Nephron progenitor cell (in vitro differentiated cells): ENCODE data around the gene JAG1.
A peak's percentile ranks its signal among the peaks of the same experiment; 100 is the strongest.

Source experiments
- DNase-seq: peaks from one replicate; pipeline ENCODE4 v3.0.0; 2021
- H3K27ac Mint-ChIP-seq: 2 replicates; pipeline ENCODE4 v1.8.0; 2021; ENCODE audit warnings: mild to moderate bottlenecking, moderate library complexity, mixed read lengths
- H3K27me3 Mint-ChIP-seq: 2 replicates; pipeline ENCODE4 v1.8.0; 2021; ENCODE audit warnings: mild to moderate bottlenecking, low read depth, mixed read lengths; ENCODE audit not compliant: poor library complexity
- H3K36me3 Mint-ChIP-seq: 2 replicates; pipeline ENCODE4 v1.8.0; 2021; ENCODE audit warnings: low read depth, mixed read lengths
- H3K4me1 Mint-ChIP-seq: 2 replicates; pipeline ENCODE4 v1.8.0; 2021; ENCODE audit warnings: mixed read lengths
- H3K4me3 Mint-ChIP-seq: 2 replicates; pipeline ENCODE4 v1.8.0; 2021; ENCODE audit warnings: mild to moderate bottlenecking, moderate library complexity, mixed read lengths
- H3K9me3 Mint-ChIP-seq: 2 replicates; pipeline ENCODE4 v1.8.0; 2021; ENCODE audit warnings: mild to moderate bottlenecking, moderate library complexity, mixed read lengths
- TF ChIP-seq, protein P1 (sequence below): fragments of 200-600 bp; sonication (generic); IDR thresholded peaks from 2 replicates; pipeline ENCODE4 v1.5.0; 2021; ENCODE audit warnings: antibody characterized with exemption

The JAG1 gene

DNA sequence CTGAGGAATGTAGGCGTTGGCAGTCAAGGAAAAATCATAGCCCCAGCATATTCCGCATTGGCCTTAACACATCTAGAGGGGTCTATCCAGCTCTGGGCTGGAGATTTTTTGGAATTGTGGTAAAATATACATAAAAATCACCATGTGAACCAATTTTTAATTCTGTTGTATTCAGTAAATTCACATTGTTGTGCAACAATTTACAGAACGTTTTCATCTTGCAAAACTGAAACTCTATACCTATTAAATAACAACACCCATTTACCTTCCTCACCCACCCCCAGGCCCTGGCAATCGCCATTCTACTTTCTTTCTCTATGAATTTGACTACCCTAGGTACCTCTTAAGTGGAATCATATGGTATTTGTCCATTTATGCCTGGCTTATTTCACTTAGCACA lies 6.8 kb upstream of the JAG1 start:
- TF ChIP-seq, protein P1, sequence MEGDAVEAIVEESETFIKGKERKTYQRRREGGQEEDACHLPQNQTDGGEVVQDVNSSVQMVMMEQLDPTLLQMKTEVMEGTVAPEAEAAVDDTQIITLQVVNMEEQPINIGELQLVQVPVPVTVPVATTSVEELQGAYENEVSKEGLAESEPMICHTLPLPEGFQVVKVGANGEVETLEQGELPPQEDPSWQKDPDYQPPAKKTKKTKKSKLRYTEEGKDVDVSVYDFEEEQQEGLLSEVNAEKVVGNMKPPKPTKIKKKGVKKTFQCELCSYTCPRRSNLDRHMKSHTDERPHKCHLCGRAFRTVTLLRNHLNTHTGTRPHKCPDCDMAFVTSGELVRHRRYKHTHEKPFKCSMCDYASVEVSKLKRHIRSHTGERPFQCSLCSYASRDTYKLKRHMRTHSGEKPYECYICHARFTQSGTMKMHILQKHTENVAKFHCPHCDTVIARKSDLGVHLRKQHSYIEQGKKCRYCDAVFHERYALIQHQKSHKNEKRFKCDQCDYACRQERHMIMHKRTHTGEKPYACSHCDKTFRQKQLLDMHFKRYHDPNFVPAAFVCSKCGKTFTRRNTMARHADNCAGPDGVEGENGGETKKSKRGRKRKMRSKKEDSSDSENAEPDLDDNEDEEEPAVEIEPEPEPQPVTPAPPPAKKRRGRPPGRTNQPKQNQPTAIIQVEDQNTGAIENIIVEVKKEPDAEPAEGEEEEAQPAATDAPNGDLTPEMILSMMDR: no peak
- Mint-ChIP-seq H3K27me3 (peaks cover 4% of the 10 kb centered on the region), H3K4me3 (no peak overlapping the region), H3K4me1 (peaks cover 37% of the 10 kb centered on the region), H3K36me3 (no peaks in the 10 kb centered on the region), H3K9me3 (peaks cover 12% of the 10 kb centered on the region), H3K27ac (no peak overlapping the region)
- no peak for DNase-seq

DNA sequence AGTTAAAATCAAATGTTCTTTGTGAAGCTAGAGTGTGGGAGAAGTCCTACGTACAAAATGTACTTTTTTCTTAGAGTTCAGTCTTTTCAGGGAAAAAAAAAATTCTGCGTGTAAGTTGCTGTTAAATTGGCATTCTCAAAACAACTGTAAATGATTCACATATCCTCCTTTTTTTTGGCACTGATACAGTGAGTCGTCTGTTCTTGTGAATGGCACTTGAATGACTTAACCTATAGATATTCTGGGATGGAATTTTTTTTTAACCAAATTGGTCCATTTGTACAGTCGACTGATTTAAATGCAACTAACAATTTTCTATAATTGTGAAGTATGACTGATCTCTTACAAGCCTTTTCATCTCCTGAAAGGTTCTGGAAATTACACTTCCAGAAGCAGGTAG lies 5.5 kb upstream of the JAG1 start:
- no peaks in the 10 kb centered on the region for H3K36me3 Mint-ChIP-seq
- no peak overlapping the region for H3K27ac Mint-ChIP-seq
- no peak overlapping the region for H3K4me3 Mint-ChIP-seq
- H3K9me3 Mint-ChIP-seq: peaks cover 12% of the 10 kb centered on the region
- peaks cover 45% of the 10 kb centered on the region for H3K4me1 Mint-ChIP-seq
- H3K27me3 Mint-ChIP-seq: peaks cover 4% of the 10 kb centered on the region
- TF ChIP-seq, protein P1: no peak
- DNase-seq: no peak

DNA sequence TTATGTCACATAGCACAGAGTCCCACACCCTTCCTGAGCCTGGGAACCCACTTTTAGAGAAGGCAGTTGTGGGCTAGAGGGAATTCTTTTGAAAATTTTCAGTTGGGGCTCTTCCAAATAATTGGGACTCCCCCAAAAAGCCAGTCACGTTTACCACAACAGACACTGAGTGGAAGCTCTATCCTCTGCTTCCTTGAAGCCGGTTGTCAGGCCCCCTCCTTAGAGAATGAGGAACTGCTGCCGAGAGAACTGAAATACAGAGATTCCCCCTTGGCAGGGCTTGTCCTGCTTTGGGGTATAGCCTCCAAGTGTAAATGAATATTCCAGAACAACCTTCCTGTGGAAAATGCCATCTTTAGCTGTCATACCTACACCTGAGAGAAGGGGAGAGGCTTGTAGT lies 2.7 kb upstream of the JAG1 start:
- H3K27me3 Mint-ChIP-seq: peaks cover 4% of the 10 kb centered on the region
- H3K9me3 Mint-ChIP-seq: peaks cover 9% of the 10 kb centered on the region
- TF ChIP-seq, protein P1: no peak
- DNase-seq: no peak
- no peaks in the 10 kb centered on the region for H3K36me3 Mint-ChIP-seq
- peaks cover 37% of the 10 kb centered on the region for H3K4me1 Mint-ChIP-seq
- H3K4me3 Mint-ChIP-seq: no peak overlapping the region
- no peak overlapping the region for H3K27ac Mint-ChIP-seq

DNA sequence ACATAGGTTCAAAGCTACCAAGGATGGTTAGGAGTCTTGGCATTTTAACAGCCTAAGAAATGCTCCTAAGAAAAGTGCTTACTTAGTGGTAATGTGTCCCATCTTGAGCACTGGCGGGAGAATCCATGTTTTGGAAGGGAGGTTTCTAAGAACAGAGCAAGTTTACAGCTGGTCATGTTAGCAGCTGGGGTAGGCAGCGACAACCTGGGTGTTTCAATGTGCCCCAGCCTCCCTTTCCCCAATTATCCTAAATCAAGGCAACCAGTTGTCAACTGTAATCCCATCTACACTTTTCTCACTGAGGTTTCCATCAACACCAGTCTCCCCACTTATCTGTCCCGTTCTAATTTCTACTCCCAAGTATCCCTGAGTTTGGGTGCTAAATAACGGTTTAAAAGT lies 1.6 kb upstream of the JAG1 start:
- no peak overlapping the region for H3K27ac Mint-ChIP-seq
- TF ChIP-seq, protein P1: no peak
- peak overlapping the region; percentile 83 for H3K4me3 Mint-ChIP-seq
- no peak for DNase-seq
- H3K4me1 Mint-ChIP-seq: peaks cover 44% of the 10 kb centered on the region
- H3K27me3 Mint-ChIP-seq: peaks cover 4% of the 10 kb centered on the region
- H3K36me3 Mint-ChIP-seq: no peaks in the 10 kb centered on the region
- H3K9me3 Mint-ChIP-seq: peaks cover 4% of the 10 kb centered on the region

DNA sequence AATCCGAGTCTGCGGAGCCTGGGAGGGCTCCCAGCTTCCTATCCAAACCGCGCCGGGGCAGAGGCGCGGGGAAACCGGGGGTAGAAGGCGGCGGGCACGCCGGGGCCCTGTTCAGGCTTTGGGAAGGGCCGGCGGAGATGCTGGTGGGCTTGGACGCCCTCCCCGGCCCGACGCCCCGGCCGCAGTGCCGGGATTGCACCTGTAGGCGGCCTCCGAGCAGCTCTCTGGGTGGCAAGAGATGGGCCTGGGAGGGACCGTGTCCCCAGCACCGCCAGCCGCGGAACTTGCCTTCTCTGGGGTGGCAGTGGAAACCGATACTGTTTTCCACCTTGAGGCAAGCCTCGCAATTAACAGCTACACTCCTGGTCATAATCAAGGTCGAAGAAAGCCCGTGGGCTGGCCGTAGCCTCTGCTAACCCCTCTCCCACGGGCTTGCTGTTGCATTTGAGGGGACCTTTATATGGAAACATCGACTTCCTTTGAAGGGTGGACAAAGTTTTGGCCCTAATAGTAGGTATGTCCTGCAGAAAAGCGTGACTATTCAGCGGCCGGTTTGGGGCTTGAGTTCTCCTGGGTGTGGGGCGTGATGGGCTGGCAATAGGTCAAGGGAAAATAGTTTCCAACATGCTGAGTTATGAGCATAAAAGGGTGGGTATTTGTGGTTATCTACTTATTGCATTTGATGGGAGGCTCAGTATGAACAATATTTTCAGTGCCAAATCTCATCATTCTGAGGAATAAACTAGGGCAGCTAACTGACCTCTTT lies 1.1 kb upstream of the JAG1 start:
- peak; percentile 87 for DNase-seq
- peak overlapping the region; percentile 31 for H3K27ac Mint-ChIP-seq
- H3K27me3 Mint-ChIP-seq: peaks cover 4% of the 10 kb centered on the region
- H3K4me1 Mint-ChIP-seq: peaks cover 50% of the 10 kb centered on the region
- no peaks in the 10 kb centered on the region for H3K9me3 Mint-ChIP-seq
- H3K4me3 Mint-ChIP-seq: peak overlapping the region; percentile 83
- H3K36me3 Mint-ChIP-seq: no peaks in the 10 kb centered on the region
- TF ChIP-seq, protein P1: peak; percentile 79
